Measurements from ENCODE around the gene LRP2.
A peak's percentile ranks its signal among the peaks of the same experiment; 100 is the strongest.
"Not testable (repeated sequence)": the region's sequence is repeated elsewhere in the genome, so short reads cannot be mapped to it uniquely, and the experiment has no call there.

Gene LRP2

DNA sequence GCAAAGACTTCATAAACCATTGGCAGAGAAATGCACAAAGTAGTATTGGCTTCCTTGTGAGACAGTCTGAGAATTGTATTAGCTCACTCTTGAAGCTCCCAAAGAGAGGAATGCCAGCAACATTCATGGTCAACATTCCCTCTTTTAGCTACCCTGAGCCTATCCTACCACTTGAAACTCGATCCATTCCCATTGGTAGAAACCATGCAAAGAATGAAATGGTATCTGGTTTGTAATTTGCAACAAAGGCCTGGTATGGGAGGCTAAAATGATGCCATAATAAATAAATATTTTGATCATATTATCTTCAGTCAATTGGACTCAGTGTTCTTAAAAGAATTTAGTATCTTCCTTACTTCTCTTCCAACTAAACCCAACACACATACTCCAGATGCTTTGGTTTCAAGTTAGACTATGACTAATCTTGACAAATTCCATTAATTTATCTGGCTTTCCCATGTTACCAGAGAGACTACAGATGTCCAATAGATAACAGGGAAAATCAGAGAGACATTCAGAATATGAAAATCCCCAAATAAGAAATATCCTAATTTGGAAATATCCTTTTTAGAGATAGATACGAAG, 190.1 kb downstream of the LRP2 start:
- no peak for DNase-seq

DNA sequence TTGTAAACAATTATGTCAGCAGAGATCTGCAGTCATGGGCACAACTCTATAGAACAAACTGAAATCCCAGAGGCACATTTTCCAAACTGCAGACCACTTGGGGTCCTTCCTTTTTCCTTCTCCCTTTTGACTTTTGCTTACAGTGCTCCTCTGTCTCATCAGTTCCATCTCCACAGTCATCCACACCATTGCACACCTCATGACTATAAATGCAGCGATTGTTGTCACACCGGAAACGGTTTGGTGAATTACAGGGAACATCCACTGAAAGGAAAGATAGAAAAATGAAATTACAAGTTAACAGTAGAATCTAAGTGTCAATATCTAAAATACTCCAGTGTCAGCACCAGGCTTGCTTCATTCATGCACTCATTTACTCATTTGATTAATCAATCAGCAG, 196.5 kb downstream of the LRP2 start:
- no peak for DNase-seq

DNA sequence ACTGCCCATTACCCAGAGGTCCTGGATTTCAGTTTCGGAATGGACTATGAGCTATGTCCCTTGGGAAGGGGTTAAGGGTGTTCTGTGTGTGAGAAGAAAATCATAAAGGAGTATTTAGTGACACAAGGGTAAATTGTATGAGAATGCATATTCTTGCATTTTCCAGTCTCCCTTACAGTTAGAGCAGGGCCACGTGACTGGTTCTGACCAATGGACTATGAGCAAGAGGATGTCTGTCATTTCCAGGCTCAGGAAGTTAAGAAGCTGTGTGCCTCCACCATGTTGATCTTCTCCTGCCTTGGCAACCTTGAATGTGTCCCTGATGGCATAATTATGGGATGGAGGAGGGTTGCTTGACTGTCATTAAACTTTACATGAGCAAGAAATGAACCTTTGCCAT, 198.0 kb downstream of the LRP2 start:
- no peak for DNase-seq

DNA sequence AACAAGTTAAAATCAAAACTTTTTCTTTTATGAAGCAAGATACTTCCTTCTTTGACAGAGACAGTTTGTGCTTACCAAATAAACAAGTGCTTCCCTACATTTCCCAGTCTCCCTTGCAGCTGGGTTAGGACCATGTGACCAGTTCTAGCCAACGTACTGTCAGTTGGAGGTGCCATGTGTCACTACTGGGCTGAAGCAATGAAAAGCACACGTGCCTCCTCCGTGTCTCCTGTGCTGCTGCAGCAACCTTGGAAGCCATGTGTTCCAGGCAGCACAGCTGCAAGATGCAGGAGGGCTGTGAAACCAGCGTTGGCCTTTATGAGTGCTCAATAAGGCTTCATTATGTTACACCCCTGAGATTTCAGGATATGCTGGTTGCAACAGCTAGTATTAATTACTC, 199.7 kb downstream of the LRP2 start:
- no peak for DNase-seq

DNA sequence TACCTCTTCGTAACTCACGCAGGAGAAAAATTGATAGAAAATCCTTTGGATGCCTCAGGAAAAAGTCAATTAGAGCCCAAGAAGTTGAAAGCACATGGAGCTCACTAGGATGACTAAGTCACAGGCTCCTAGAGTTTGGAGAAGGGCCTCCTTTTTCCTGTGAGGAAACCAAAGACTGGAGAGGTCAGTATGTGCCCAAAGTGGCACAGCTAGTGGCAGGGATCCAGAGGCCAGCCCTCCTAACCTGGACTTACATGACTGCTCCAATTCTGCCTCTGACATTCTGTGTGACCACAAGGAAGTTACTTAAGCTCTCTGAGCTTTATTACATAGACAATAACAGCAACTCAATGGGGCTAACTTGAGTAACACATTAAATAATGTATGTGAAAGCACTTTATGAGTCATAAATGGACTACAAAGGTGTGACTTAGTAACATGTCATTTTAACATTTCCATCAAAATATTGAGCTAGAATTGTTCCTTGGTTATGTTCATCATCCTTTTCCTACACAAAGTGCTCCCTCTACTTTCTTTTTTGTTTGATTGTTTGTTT, 201.3 kb downstream of the LRP2 start:
- DNase-seq, result no peak

DNA sequence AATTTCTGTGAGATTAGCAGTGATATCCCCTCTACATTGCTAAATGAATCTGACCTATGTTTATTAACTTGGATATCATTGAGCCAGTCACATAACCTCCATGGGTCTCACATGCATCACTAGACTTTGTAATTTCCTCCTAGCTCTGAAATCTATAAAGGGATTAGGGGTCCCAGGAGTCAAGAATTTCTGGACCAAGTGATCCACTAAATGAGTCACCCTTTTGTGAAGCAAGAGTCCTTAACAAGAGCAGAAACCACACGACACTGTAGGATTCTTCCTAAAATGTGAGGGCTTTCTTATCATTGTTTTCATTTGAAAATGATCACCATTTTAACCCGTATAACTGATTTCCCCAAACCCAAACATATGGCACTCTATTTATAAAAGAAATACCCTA, 202.6 kb downstream of the LRP2 start:
- DNase-seq, result no peak

DNA sequence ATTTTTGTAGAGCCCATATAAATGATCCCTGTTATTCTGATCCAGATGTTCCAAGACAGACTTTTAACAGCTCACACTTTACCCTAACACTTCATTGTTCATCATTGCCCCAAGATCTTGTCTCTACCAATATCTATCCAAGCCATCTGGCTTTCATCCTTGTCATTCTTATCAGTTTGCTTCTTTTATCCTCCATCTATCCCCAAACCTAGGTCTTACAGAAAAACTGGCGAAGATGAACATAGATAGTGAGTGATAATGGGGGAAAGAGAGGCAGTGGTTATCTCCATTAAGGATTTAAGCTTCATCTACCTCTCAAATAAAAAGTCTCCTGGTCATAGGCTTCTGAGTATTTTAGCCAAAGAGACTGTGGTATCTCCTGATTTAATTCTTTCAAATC, 203.5 kb downstream of the LRP2 start:
- no peak for DNase-seq

DNA sequence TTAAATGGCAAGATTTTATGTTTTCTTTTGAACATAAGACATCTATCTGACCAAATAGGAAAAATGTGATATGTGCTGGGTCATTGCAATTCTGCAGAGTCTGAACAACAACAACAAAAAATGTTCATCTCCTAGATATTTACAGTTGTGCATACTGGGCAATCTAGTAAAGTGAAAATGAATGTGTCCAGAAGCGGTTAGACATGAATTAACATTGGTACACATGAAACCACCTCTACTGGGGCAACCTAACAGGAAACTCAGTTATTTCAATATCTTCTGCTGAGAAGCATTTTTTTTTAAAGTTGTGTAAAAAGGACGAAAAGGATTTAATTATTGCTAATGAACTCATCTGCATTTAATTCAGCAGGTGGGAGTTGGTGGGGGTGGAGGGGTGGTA, 216.1 kb downstream of the LRP2 start:
- DNase-seq, result no peak

DNA sequence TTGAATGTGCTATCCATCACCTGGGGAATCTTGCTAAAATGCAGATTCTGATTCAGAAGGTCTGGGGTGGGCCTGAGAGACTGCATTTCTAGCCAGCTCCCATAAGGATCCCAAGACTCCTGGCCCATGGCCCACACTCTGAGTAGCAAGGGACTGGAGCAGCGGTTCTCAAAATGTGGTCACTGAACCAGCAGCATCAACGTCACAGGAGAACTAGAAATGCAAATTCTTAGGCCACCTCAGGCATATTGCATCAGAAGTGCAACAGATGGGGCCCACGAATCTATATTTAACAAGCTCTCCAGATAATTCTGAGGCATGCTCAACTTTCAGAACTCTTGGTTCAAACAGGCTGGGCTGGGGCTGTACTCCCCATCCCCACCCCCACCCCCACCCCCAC, 218.3 kb downstream of the LRP2 start:
- no peak for DNase-seq

DNA sequence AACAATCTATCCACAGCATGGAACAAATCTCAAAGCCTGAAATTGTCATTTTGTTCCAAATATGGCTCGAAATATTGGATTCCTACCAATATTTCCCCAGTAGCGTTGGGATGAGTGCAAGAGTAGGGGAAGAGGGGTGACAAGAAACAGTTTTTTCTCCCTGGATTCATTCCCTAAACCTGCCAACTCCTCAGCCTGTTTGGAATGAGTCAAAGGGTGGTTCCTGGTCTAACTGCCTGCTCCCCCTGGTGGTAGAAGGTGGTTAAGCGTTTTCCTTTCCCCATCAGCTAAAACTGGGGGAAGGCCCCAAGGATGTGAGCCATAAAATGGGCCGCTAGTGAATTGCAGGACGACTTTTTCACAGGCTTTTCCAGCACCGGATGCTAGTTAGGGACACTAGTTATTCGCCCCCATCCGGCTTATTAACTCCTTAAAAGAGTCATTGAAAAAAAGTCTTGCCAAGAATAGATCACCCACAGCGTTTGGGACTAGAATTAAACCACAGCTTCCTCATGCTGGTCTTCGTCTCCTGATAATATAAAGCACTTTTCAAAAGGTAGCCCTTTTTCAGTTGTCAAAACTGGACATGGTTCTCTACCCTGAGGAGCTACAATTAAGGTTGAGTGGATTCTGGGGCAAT, 220.5 kb downstream of the LRP2 start:
- peak; percentile 13 for DNase-seq

DNA sequence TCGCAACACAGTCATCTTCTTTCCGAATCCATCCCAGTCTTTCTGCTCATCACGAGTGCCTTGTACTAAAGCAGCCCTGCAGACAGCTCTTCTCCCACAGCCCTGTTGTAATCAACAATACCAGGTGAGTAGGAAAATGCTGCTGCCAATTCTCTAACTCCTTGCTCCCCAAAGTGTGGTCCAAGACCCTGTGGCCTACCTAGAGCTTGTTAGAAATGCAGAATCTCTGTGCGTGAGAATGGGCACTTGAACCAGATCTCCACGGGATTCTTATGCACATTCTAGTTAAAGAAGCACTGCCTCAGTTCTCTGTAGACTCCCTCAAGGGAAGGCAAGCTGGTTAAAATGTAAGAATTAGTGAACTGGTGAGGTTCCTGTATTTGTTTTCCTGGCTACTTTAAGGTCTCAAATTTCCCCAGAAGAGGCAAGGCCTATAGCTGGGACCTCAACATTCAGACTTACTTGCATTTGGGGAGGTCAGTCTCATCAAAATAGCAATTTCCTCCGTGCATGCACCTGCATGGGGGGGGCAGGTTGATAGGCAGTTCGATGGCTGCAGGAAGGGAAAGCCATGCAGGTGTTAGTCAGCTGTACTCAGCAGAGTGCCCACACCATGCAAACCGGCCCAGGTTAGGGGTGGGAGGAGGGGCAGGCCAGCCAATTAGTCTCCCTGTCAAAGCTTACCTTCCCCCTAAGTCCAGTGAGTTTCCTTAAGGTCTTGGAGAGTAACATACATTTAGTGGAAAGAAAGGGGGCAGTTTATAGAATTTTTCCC, 222.2 kb downstream of the LRP2 start:
- no peak for DNase-seq

DNA sequence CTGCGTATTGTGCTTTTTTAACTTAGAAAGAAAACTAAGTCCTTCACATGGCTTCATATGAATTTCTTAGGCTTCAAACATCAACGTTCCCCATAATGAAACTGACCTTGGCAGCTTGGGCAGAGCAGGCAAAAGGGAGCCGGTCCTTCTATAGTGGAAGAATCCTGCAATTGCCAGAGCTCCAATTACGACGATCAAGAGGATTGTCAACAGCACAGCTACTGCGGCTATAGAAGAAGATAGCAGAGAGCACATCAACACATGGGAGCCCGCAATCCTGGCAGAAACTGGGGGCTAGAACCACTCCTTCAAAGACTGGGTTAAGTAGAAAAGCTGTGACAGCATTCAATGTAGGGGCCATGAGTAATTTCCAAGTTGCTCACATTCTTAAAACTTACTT, 223.2 kb downstream of the LRP2 start:
- no peak for DNase-seq

DNA sequence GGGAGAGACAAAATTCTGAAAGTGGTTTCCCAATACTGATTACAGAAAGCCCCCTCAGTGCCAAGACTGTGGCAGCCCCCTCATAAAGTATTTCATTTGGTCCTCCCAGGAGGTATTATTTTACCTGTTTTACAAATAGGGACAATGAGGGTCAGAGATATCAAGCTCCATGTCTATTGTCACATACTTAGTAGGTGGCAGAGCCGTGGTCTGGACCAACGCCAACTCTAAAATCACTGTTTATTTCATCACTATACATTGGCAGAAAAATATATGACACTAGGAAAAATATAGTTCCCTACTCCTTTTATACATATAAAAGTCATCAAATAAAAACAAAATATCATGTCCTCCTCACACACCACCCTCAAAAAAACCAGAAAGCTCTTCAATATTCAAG, 224.4 kb downstream of the LRP2 start:
- DNase-seq, result no peak

DNA sequence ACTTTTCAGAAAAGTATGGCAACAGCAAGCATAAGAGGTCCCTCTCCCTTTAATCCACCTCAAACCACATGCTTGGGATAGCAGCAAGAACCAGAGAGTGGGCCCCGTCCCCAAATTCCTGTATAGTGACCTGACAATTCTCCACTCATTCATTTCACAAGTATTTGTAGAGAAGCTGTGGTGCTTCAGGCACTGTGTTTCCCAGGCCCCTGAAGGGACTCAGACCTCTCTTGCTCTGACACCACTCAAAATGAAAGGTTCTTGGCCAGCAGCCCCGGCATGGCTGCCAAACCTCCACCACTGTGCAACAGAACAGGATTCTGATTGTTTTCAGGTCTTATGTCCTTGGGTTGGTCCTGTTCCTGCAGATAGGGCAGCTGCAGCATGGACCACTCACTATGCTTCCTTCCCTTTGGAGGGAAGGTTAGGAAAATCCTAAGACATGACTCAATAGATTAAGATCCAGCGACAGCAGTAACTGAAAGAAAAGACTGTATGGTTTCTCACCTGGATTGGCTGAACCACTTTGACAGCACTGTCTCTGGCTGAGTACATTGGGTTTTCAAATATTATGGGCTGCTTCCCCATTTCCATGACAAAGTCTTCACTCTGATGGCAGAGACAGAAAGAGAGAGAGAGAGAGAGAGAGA, 225.3 kb downstream of the LRP2 start:
- no peak for DNase-seq

DNA sequence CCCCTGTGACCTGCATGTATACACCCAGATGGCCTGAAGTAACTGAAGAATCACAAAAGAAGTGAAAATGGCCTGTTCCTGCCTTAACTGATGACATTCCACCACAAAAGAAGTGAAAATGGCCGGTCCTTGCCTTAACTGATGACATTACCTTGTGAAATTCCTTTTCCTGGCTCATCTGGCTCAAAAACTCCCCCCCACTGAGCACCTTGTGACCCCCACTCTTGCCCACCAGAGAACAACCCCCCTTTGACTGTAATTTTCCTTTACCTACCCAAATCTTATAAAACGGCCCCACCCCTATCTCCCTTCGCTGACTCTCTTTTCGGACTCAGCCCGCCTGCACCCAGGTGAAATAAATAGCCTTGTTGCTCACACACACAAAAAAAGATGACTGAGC, 225.9 kb downstream of the LRP2 start:
- not testable (repeated sequence) for DNase-seq

DNA sequence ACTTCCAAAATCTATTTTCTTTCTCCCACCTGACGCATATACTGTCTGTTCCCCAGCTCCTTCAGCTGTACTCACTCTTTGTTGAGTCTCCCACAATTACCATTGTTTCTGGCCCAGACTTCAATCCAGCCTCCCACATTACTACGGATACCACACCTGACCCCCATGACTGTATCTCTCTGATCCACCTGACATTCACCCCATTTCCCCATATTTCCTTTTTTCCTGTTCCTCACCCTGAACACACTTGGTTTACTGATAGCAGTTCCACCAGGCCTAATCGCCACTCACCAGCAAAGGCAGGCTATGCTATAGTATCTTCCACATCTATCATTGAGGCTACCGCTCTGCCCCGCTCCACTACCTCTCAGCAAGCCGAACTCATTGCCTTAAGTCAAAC, 228.1 kb downstream of the LRP2 start:
- not testable (repeated sequence) for DNase-seq

DNA sequence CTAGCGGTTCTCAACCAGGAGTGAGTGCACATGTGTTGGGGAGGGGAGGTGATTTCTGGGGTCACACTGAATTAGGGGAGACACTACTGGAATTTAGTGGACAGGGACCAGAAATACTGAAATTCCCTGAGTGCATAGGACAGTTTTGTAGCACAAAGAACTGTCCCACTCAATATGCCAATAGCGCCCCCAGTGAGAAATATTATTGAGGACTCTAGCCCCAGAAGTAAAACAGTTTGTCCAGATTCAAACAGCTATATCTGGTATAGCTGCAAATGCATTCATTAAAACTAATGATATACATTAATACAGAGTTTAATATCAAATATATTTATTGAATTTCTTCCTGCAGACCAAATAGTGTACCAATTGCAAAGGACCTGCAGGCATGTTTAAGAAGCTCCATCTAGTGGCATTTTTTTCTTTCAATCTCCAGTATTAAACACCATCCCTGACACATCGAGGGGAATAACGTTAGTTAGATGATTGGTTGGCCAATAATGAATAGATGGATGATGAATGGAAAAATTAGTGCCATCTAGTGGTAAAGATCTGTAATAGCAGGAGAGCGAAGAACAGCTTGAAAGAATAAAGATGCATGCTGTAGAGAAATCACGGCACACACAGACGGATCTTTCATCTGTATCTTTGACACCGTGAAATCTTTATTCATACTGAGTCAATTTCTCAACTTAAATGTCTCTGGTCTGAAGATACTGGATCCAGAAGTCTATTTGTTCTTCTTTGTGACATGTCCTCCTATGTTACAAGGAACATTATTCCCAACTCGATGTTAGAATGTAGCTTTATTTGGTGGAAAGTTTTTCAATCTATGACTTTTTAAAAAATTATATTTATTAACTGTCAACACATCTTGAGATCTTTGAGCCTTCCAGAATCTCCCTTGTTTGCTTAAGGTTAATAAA, 230.5 kb downstream of the LRP2 start:
- DNase-seq, result peak; percentile 72

DNA sequence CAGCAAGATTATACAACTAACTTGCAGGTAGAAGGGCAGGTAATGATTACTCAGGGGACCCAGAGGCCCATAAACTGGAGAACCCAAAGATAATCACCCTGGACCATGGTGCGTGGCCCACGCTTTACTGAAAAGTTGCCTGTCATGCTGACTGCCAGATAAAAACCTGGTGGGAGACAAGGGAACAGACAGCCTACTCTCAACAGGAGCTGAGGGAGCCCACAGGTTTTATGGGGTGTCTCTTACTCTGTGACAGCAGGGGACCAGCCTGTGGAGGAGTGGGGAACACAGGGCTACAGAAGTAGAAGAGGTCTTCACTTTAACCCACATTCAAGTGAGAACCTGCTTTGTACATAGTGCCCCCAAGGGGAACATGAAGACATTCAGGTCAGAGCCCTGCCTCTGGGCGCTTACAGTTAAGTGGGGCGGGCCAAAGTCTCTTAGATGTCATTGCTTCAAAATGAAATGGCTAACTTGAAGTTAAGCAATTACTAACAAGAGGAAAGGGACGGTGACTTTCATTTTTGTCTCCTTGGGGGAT, 232.6 kb downstream of the LRP2 start:
- no peak for DNase-seq

DNA sequence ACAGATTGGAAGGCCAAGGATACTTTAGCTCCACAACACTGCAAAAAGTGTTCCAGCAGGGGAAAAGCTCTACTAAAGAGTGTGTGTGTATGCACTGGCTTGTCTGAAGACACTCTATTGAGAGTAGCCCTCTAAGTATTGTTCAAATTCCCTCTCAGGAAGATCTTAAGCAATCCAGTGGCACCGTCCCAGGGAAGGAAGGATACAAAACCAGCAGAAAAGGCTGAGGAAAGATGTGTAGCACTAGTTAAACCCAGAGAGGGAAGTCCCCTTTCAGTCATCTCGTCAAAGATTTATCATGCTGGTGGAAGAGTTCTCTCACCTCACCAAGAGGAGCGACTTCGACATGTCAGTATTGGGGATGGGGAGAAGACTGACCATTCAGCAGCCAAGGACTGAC, 242.5 kb downstream of the LRP2 start:
- no peak for DNase-seq

DNA sequence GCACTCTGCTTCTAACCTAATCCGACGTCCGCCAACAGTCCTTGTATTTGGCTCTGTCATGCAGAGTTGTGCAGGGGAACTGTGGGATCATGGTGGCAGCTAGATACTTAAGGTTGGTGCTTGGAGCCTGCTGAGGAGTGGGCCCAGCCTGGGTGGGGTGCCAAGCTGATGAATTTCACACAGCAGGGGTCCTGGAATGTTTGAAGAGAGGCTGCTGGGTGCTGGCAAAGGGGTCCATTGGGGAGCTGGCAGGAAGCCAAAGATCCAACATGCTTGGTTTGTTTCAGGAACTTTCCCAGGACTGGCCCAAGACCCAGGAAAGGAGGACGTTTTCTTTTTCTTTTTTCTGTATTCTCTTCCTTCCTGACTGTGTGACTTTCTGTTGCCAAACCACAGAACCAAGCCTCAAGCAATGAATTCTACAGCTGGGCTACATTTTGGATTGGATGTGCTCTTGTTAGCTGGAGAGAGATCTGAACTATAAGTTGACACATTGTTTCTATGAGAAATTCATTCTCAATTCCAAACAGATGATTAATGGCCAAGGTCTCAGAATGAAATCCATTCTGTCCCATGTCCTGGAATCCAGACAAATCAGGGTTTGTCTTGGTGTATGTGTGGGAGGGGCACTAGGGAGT, 243.1 kb downstream of the LRP2 start:
- DNase-seq, result no peak

DNA sequence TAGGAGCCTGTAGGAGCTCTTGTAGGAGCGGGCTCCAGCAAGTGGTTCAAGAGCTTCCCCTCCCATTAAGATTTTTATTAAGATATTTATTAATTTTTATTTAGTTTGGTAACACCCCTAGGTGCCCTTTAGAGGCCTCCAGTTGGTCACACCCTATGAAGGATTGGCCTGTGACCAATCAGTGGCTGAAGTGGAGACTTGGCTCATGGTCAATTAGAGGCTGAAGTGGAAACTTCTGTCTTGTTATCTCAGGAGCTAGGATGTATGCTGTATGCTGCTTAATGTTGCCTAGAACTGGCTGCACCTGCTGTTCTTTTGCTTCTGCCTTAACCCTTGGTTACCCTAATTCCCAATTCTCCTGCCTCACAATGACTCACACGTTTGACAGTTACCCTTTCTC, 244.3 kb downstream of the LRP2 start:
- DNase-seq, result peak; percentile 81

DNA sequence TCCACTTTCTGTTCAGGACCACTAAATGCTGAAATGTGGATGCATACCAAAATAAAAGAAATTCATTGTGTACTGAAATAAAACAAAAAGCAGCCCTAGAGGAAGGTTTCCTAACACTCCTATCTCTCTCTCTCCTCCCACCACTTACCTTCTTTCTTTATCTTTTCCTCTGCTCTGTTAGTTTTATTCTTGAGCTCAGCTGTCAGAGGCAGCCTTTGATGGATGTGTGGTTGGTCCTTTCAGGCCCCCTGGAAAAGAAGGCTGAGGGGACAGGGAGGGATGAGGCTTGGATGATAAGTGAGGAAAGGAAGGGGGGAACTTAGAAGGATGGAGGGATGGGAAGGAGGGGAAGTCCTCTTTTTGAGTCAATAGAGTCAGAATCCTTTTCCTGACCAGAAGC, 245.3 kb downstream of the LRP2 start:
- DNase-seq, result no peak
